Activated CD4-positive, alpha-beta T cell treated with anti-CD3 and anti-CD28 coated beads, Interleukin-2, amount 10 ng/mL, durations not matched to agents 24 days and 14 days (primary cell): Measurements from ENCODE around the gene RRAD. TPM values are rescaled to one million over a fixed set of nuclear protein-coding genes. Genes with fewer than 3 reads are reported as not detected.

Source experiments
- DNase-seq: peaks from one replicate; pipeline ENCODE4 v3.0.0; 2022
- H3K27ac Mint-ChIP-seq: one replicate; pipeline ENCODE4 v1.8.0; 2022; ENCODE audit warnings: mild to moderate bottlenecking, mixed read lengths
- H3K27me3 Mint-ChIP-seq: one replicate; pipeline ENCODE4 v1.8.0; 2022; ENCODE audit warnings: mixed read lengths
- H3K36me3 Mint-ChIP-seq: one replicate; pipeline ENCODE4 v1.8.0; 2022; ENCODE audit warnings: low read depth, mild to moderate bottlenecking, mixed read lengths
- H3K4me1 Mint-ChIP-seq: one replicate; pipeline ENCODE4 v1.8.0; 2021; ENCODE audit warnings: mixed read lengths
- H3K4me3 Mint-ChIP-seq: one replicate; pipeline ENCODE4 v1.8.0; 2022; ENCODE audit warnings: mild to moderate bottlenecking, moderate library complexity, mixed read lengths
- H3K9me3 Mint-ChIP-seq: one replicate; pipeline ENCODE4 v1.8.0; 2021; ENCODE audit warnings: mixed read lengths
- intact Hi-C: fragments of 100-400 bp; cut with micrococcal nuclease; formaldehyde crosslinking; loops from one replicate; pipeline ENCODE4 v1.15.1; 2023
- total RNA-seq: library from RNA; stranded (reverse); gene quantifications from 2 replicates; pipeline ENCODE4 v1.2.3, GENCODE V29; 2022

The RRAD gene
- total RNA-seq, 1 donor from 2014 or later: 1.3 TPM

DNA sequence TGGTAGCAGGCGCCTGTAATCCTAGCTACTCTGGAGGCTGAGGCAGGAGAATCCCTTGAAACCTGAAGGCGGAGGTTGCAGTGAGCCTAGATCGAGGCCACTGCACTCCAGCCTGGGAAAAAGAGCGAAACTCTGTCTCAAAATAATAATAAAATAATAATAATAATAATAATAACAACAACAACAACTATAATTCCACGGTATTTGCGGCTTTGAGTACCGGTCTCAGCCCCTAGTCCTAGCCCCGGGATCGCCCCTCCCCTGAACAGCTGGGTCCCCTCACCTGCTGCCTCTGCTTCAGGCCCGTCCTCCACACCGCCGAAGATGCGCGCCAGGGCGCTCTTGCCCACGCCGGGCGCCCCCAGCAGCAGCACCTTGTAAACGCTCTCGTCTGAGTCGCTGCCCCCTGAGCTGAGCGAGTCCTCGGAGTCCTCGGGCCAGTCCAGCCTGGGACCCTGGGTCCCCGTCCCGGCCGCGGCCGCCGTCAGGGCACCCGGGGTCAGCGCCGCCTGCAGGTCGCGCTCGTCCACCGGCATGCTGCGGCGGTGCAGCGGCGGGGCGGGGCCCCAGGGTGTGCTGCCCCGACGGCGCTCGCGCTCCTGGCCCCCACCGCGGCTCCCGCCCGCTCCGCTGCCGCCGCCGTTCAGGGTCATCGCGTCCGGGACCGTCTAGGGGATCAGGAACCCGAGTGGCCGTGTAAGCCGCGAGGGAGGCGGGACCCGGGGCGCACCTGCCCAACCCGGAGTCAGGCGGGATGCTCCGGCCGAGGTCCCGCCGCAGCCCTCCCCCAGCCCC lies 611 bp downstream of the RRAD start:
- Mint-ChIP-seq H3K4me1 (peaks cover 26% of the 10 kb centered on the region), H3K27ac (no peak overlapping the region), H3K9me3 (no peaks in the 10 kb centered on the region), H3K36me3 (no peaks in the 10 kb centered on the region), H3K4me3 (peak overlapping the region; percentile 75), H3K27me3 (peaks cover 38% of the 10 kb centered on the region)
- intact Hi-C loops: loop anchor here (5.0 kb wide), 1 partner anchor 42 kb away; the partner anchor contains the start of gene PDP2
- peak; percentile 84 for DNase-seq

DNA sequence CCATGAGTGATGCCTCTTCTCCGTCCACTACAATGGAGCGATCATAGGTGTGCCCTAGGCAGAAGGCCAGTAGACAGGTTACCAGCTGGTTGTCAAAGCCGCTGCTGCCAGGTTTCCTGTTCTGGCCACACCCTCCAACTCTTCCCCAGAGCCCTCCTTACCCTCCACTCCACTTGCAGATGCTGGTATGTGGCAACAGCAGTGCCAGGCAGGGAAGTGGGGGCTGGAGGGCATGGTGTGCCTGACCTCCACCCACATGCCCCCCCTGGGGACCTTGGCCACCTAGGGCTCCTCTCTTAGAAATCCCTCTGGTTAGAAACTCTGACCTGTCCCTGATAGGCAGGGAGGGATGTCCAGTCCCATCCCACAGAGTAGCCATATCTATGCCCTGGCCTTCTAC lies 1.5 kb downstream of the RRAD start:
- Mint-ChIP-seq H3K4me3 (peak overlapping the region; percentile 12), H3K27ac (no peak overlapping the region), H3K9me3 (no peaks in the 10 kb centered on the region), H3K36me3 (no peaks in the 10 kb centered on the region), H3K4me1 (peaks cover 26% of the 10 kb centered on the region), H3K27me3 (peaks cover 38% of the 10 kb centered on the region)
- intact Hi-C loops: no loop called here
- DNase-seq: no peak

DNA sequence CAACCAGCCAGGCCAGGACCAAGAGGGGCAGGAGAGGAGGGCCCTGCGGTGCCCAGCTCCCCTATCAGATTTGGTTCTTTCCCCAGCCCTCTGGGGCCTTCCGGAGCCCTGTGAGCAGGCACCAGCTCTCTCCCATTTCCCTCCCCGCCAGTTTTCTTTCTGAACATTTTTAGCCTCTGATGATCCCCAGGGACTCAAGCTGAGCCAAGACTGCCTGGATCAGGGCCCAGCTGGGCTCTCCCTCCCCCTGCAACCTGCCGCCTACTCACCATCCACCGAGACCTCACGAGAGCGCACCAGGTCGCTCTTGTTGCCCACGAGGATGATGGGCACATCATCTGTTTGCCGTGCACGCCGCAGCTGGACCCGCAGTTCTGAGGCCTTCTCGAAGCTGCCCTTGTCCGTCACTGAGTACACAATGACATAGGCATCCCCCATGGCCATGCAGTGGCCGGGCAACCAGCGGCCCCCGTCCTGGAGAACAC lies 2.0 kb downstream of the RRAD start:
- no peak for DNase-seq
- H3K9me3 Mint-ChIP-seq: no peaks in the 10 kb centered on the region
- intact Hi-C loops: no loop called here
- H3K27ac Mint-ChIP-seq: no peak overlapping the region
- peaks cover 38% of the 10 kb centered on the region for H3K27me3 Mint-ChIP-seq
- H3K4me3 Mint-ChIP-seq: no peak overlapping the region
- peaks cover 23% of the 10 kb centered on the region for H3K4me1 Mint-ChIP-seq
- no peaks in the 10 kb centered on the region for H3K36me3 Mint-ChIP-seq

DNA sequence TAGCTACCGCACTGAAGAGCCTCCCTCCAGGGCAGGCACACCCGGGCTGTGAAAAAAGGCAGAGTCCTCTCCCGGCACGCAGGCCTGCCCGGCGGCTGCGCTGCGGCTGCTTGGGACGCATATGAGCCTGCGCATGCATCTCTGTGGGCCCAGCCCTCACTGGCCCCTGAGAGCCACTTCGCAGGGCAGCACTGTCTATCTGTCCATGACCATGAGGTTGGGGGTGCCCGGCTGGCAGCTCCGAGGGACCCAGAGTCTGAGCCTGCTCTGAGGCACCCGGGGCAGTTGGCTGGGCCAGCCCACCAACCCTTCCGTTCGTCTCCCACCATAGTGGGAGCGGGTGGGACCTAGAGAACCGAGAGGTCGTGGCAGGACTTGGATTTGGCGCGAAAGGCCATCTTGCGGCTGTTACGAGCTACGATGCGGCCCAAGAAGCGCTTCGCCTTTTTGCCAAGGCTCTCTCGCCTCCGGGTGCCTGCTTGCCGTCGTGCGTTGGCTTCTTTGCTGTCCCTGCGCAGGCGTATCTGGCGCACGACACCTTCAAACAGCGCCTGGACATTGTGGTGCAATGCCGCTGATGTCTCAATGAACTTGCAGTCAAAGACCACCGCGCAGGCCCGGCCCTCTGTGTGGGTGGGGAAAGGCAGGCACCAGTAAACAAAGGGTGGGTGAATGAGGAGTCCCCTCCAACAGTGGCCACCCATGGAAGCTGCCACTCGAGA lies 3.4 kb downstream of the RRAD start:
- Mint-ChIP-seq H3K36me3 (no peaks in the 10 kb centered on the region), H3K9me3 (no peaks in the 10 kb centered on the region), H3K27ac (no peak overlapping the region), H3K27me3 (peaks cover 38% of the 10 kb centered on the region), H3K4me1 (peaks cover 13% of the 10 kb centered on the region), H3K4me3 (no peak overlapping the region)
- intact Hi-C loops: no loop called here
- no peak for DNase-seq

DNA sequence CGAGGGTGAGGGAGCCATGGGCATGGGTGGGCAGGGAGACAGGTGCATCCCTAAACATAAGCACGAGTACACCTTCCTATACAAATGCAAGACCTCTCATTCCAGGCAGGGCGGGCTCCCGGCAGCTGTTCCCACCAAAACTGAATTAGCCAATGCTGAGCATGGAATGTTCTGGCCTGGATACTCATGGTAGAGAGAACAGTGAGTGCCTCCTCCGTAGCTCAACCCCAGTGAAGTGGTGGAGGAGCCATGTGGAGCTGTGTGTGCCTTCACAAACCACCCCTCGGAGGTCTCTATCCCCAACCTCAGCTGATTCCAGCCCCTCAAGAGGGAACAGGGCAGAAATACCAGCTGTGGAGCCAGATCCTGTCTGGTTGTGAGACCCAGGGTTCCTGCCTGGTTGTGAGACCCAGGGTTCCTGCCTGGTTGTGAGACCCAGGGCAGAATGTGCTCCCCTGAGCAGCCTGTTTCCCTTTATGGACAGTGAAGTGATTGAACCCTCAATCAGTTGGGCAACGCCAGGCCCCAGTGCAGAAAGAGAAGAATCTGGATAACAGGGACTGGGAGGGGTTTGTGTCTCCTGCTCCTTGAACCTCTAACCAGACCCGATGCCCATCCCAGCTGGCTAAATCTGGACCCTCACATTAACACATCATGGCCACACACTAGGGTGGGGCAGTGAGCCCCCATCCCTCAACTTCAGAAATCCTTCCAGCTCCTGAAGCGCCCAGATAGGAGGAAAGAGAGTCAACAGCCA lies 4.2 kb downstream of the RRAD start:
- Mint-ChIP-seq H3K9me3 (no peaks in the 10 kb centered on the region), H3K27ac (no peak overlapping the region), H3K27me3 (peaks cover 38% of the 10 kb centered on the region), H3K36me3 (no peaks in the 10 kb centered on the region), H3K4me1 (peaks cover 13% of the 10 kb centered on the region), H3K4me3 (no peak overlapping the region)
- intact Hi-C loops: no loop called here
- no peak for DNase-seq

DNA sequence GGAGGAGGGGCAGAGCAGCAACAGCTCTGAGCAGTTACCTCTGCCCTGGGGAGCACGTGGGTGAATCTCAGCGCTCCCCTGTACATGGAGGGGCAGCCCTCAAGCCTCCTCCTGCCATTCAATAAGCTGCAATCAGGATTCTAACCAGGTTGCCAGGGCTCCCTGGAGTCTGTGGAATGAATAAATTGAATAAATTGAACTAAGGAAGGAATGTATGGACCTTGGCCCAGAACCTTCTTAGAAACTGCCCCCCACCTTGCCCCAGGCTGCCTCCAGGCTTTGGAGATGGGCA lies 5.1 kb downstream of the RRAD start:
- Mint-ChIP-seq H3K4me3 (no peak overlapping the region), H3K27ac (no peak overlapping the region), H3K27me3 (peaks cover 32% of the 10 kb centered on the region), H3K36me3 (no peaks in the 10 kb centered on the region), H3K9me3 (no peaks in the 10 kb centered on the region), H3K4me1 (peaks cover 7% of the 10 kb centered on the region)
- DNase-seq: no peak
- intact Hi-C loops: no loop called here

DNA sequence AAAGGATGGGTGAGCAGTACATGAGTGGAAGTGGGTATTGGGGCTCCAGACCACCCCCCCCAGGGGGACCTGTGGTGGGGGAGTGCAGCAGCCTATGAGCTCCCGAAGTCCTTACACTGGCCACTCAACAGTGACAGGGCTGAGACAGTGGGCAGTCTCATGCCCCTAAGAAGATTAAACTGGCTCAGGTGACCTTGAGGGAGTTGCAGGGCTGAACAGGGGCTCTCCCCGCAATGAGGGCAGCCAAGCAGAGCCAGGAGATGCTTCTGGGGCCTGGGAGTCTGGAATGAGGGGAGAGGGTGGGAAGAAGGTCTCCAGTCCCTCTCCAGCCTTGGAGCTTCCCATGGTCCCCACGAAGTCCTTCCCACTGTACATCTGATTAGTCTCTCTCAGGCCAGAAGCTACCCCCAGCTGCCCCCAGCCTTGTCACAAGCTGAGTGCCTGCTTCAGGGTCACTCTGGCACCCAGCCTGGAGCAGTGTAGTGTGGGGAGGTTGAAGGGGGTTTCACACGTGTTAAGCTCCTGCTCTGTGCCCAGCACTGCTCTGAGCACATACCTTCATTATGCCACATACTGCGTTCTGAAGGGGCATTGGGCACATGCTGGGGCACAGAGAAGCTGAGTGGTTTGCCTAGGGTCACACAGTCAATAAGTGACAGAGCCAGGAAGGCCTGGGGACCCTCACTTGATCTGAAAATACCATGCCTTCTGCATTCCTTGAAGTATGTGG lies 5.6 kb downstream of the RRAD start:
- intact Hi-C loops: no loop called here
- no peak overlapping the region for H3K27ac Mint-ChIP-seq
- H3K4me1 Mint-ChIP-seq: peaks cover 7% of the 10 kb centered on the region
- peaks cover 32% of the 10 kb centered on the region for H3K27me3 Mint-ChIP-seq
- DNase-seq: no peak
- no peaks in the 10 kb centered on the region for H3K9me3 Mint-ChIP-seq
- no peaks in the 10 kb centered on the region for H3K36me3 Mint-ChIP-seq
- H3K4me3 Mint-ChIP-seq: no peak overlapping the region

DNA sequence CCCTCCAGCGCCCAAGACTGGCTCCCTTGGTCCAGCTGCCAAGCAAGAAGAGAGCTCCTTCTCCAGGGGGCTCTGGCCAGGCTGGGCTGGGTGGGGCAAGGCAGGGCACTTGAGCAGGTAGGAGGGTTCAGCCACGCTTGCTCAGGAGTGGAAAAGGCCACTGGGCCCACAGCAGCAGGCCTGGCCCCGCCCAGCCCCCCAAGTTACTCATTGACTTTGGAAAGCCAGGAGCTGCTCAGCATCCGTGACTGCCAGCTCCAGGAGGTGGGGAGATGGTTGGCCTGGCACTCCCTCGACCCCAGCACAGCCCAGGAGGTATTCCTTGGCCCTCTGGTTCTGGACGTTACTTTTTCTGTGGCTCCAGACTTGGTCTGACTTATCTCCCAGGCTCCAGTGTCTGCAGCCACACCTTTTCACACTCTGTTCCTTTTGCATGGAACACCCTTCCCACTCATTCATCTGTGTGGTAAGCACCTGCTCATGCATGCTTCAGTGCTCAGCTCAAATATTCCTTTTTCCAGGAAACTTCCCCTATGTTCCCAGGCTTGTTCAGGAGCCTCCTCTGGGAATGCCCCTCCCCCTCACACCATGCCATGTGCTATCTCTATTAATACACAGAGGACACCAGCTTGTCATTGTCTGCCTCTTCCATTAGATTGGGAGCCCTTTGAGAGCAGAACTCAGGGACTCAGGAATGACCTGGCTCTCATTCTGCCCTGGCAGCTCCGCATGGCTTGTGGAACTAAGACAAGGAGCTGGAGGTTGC lies 6.3 kb downstream of the RRAD start, which contains the start of gene CDH16:
TSS of gene CDH16 (minus strand) at position 83 of the 766 bp plus-strand sequence. CDS start 820 bp downstream, outside the sequence.
- no peaks in the 10 kb centered on the region for H3K9me3 Mint-ChIP-seq
- H3K4me1 Mint-ChIP-seq: peaks cover 6% of the 10 kb centered on the region
- DNase-seq: no peak
- H3K4me3 Mint-ChIP-seq: no peak within 1 kb of the TSS
- no peak within 1 kb of the TSS for H3K27ac Mint-ChIP-seq
- no peaks in the 10 kb centered on the region for H3K36me3 Mint-ChIP-seq
- H3K27me3 Mint-ChIP-seq: peaks cover 30% of the 10 kb centered on the region
- intact Hi-C loops: no loop called here

DNA sequence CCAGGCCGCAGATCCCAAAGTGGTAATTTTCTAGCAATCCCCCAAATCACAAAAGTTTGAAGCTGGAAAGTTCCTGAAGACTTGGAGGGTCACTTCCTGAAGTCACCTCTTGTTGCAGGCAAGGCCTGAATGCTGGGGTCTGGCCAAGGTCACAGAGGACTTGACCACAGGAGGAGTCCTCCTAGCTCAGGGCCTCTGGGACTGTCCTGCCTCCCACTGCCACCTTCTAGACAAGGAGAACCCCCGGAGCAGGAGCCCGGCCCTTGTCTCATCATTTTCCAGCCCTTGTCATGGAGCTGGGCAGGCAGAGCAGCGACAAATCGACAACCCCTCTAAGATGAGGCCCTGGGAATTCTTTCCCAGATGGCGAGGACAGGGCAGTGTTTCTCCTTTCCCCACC lies 7.0 kb downstream of the RRAD start:
- DNase-seq: no peak
- no peaks in the 10 kb centered on the region for H3K9me3 Mint-ChIP-seq
- intact Hi-C loops: no loop called here
- H3K4me1 Mint-ChIP-seq: peaks cover 2% of the 10 kb centered on the region
- H3K4me3 Mint-ChIP-seq: no peak overlapping the region
- H3K36me3 Mint-ChIP-seq: no peaks in the 10 kb centered on the region
- no peak overlapping the region for H3K27ac Mint-ChIP-seq
- peaks cover 23% of the 10 kb centered on the region for H3K27me3 Mint-ChIP-seq

DNA sequence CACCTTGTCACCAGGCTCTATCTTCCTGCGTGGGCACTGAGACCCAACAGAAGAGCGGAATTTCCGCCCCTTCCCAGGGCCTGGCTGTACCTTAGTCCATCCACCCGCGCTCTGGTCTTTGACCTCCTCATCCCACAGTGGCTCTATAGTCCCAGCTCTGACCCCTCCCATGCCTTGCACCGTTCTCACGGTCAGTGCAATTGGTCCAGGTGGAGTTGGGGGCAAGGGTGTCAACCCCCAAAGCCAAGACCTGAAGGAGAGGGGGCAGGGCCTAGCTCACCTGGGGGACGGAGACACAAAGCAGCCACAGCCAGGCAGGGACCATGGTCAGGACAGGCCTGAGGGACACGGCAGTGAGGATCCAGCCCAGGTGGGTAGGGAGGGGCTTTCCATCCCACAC lies 7.6 kb downstream of the RRAD start:
- Mint-ChIP-seq H3K27me3 (peaks cover 19% of the 10 kb centered on the region), H3K9me3 (no peaks in the 10 kb centered on the region), H3K4me1 (no peaks in the 10 kb centered on the region), H3K4me3 (no peak overlapping the region), H3K27ac (no peak overlapping the region), H3K36me3 (no peaks in the 10 kb centered on the region)
- DNase-seq: no peak
- intact Hi-C loops: no loop called here

DNA sequence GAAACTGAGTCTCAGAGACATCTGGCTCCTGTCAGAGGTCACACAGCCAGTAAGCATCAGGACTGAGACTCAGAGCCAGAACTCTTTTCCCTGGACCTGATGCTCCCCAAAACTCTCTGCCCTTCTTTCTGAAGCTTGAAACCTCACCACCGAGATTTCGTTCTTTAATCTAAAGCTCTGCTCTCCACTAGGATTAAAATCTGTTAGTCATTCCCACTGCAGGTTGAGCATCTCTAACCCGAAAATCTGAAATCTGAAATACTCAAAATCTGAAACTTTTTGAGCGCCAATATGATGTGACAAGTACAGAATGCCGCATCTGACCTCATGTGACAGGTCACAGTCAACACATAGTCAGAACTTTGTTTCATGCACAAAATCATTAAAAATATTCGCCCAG lies 8.8 kb downstream of the RRAD start:
- no peak overlapping the region for H3K4me3 Mint-ChIP-seq
- no peaks in the 10 kb centered on the region for H3K36me3 Mint-ChIP-seq

DNA sequence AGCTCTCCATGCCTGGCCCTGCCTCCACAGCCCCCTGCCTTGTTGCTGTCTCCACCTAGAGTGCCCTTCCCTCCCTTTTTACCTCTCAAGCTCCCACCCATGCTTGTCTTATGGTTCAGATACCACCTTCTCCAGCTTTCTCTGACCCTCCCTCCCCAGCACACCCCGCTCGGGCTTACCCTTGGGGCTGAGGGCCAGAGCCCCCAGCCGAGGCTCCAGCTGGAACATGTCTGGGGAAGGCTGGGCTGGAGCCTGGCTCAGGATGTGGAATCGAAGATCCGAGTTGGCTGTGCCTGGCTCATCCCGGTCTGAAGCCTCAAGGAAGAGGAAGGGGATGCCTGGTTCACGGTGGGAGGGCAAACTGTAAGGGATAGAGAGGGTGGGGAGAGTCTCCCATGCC lies 10.3 kb downstream of the RRAD start:
- Mint-ChIP-seq H3K4me1 (no peaks in the 10 kb centered on the region), H3K27me3 (peaks cover 11% of the 10 kb centered on the region), H3K27ac (no peak overlapping the region), H3K4me3 (no peak overlapping the region), H3K36me3 (no peaks in the 10 kb centered on the region), H3K9me3 (no peaks in the 10 kb centered on the region)
- intact Hi-C loops: no loop called here
- no peak for DNase-seq

More for the DNA sequence above, 8.8 kb downstream of the RRAD start:
- Mint-ChIP-seq H3K9me3 (no peaks in the 10 kb centered on the region), H3K4me1 (no peaks in the 10 kb centered on the region), H3K27me3 (peaks cover 19% of the 10 kb centered on the region), H3K27ac (no peak overlapping the region)
- no peak for DNase-seq
- intact Hi-C loops: no loop called here

DNA sequence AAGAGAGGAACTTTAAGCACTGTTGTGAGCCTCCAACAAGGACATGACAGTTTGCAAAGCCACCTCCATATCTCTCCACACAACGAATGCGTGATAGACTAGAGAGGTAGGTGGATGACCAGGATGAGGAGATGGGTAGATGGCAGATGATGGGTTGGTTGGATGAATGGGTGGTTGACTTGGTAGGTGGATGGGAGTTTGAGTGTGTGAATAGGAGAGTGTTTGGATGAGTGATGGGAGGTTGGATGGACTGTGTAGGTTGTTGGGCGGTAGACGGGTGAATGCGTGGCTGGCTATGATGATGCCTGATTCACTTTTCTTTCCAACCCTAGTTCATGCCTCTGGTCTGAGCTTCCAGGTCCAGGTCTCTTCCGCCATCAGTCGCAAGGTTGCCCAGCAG lies 10.8 kb downstream of the RRAD start:
- Mint-ChIP-seq H3K27ac (peak overlapping the region; percentile 3), H3K4me3 (no peak overlapping the region), H3K9me3 (no peaks in the 10 kb centered on the region), H3K27me3 (peaks cover 8% of the 10 kb centered on the region), H3K36me3 (no peaks in the 10 kb centered on the region), H3K4me1 (no peaks in the 10 kb centered on the region)
- intact Hi-C loops: no loop called here
- no peak for DNase-seq
